ENCODE results near the gene STAT4.

DNA sequence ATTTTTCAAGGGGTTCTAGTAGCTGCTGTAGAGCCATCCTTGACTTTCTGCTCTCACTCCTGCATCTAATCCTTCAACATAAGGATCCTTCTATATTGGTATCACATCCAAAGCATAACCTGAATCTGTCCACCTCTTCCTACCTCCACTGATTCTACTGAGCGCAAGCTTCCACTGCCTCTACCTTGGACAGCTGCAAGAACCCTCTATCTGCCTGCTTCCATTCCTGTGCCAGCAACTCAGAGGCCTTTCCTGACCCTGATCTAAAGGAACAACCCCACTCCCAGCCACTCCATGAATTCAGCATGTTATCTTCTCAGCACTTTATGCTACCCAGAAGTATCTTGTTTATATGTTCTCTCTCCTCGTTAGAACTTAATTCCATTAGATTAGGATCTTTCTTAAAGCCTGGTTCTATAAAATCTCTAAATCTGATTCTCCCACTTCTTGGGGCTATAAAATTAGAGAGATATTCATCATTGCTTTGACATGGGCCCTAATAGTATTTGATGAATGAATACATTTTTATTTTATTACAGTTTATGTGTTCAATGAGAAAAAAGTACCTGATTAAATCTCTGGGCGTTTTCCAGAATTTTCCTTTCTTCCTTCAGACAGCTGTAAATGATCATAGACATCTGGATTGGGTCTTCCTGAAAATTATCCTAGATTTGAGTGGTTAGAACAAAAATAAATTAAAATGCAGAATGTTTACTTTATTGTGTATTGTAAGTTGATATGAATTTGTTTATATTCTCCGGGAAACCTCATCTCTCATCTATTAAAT is 143.6 kb downstream of the STAT4 start:
- no peak for TF ChIP-seq EZH2 (IDR thresholded peaks at IDR 0.05; ENCODE audit: borderline replicate concordance, low read length)
- TF ChIP-seq CTCF (conservative IDR thresholded peaks at IDR 0.05 in 1 of 2, IDR thresholded peaks at IDR 0.05 in 1 of 2; ENCODE audit: extremely low read depth in 1 of 2, insufficient read depth in 1 of 2, low read depth in 1 of 2, low read length in 2 of 2), result no peak

Measured in mammary epithelial cell (primary cell).